ENCODE measurements around the gene EPS8L2.

DNA sequence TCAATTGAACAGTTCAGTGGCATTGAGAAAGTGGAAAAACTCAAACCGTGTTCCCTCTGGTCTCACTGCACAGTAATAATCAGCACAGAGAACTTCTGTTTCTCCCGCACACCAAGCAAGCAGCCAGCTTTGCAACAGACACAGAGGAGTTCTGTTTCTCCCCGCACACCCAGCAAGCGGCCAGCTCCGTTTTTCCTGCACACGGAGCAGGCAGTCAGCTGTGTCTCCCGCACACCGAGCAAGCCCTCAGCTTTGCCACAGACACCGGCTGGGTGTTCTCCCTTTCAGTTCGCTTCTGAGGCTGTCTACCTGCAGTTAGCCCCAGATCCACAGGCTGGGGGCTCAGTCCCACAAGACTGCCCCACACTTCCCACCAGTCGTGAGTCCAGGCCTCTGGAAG lies 31.3 kb downstream of the EPS8L2 start:
- TF ChIP-seq, protein P1, sequence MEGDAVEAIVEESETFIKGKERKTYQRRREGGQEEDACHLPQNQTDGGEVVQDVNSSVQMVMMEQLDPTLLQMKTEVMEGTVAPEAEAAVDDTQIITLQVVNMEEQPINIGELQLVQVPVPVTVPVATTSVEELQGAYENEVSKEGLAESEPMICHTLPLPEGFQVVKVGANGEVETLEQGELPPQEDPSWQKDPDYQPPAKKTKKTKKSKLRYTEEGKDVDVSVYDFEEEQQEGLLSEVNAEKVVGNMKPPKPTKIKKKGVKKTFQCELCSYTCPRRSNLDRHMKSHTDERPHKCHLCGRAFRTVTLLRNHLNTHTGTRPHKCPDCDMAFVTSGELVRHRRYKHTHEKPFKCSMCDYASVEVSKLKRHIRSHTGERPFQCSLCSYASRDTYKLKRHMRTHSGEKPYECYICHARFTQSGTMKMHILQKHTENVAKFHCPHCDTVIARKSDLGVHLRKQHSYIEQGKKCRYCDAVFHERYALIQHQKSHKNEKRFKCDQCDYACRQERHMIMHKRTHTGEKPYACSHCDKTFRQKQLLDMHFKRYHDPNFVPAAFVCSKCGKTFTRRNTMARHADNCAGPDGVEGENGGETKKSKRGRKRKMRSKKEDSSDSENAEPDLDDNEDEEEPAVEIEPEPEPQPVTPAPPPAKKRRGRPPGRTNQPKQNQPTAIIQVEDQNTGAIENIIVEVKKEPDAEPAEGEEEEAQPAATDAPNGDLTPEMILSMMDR (conservative IDR thresholded peaks at IDR 0.05): no peak
- TF ChIP-seq ZFX (IDR thresholded peaks at IDR 0.05): no peak
